H1 (cell line): Measurements from ENCODE around the gene MEIS2. TPM values are rescaled to one million over a fixed set of nuclear protein-coding genes. Genes with fewer than 3 reads are reported as not detected.

ENCODE experiments used
- CTCF ChIA-PET: fragments of 300-600 bp; sonication (Branson Sonifier 250); formaldehyde crosslinking; loops from one replicate; lab custom pipeline; 2021; ENCODE audit not compliant: partially characterized antibody; lab: Charles Lee
- POLR2A ChIA-PET: fragments of 300-600 bp; sonication (Branson Sonifier 250); formaldehyde crosslinking; loops from one replicate; lab custom pipeline; 2021; ENCODE audit warnings: inconsistent platforms; ENCODE audit not compliant: partially characterized antibody; lab: Charles Lee
- DNase-seq, 2 experiments: peaks; one replicate each; pipeline versions ENCODE4 v3.0.0 to v3.0.0-alpha.2; 2010 to 2022; ENCODE audit warnings: low spot score in 2 of 2, low read depth in 1 of 2, mixed read lengths in 1 of 2
- FAIRE-seq: peaks from 2 replicates; lab custom pipeline; 2011; peaks lifted over from hg19 to GRCh38; lab: Jason Lieb, UNC
- H2AFZ ChIP-seq: 2 replicates; pipeline ENCODE4 v1.8.1; 2012; ENCODE audit warnings: low read length, inconsistent platforms
- H2AK5ac ChIP-seq: 2 replicates; pipeline ENCODE4 v1.6.1; 2013; ENCODE audit warnings: low read depth, low read length
- H2BK120ac ChIP-seq: replicated peaks from 2 replicates; pipeline ENCODE3; 2013; ENCODE audit warnings: low read depth, low read length, inconsistent platforms
- H2BK12ac ChIP-seq: 2 replicates; pipeline ENCODE4 v1.6.1; 2013; ENCODE audit warnings: low read depth, low read length
- H2BK15ac ChIP-seq: 2 replicates; pipeline ENCODE4 v1.6.1; 2013; ENCODE audit warnings: low read length
- H2BK20ac ChIP-seq: 2 replicates; pipeline ENCODE4 v1.6.1; 2013; ENCODE audit warnings: low read length
- H2BK5ac ChIP-seq: 2 replicates; pipeline ENCODE4 v1.6.1; 2013; ENCODE audit warnings: low read depth, low read length
- H3K14ac ChIP-seq: 2 replicates; pipeline ENCODE4 v1.6.1; 2013; ENCODE audit warnings: inconsistent platforms; ENCODE audit not compliant: insufficient read length
- H3K18ac ChIP-seq: 2 replicates; pipeline ENCODE4 v1.6.1; 2013; ENCODE audit warnings: low read length; ENCODE audit errors: extremely low read depth
- H3K23ac ChIP-seq: 2 replicates; pipeline ENCODE4 v1.6.1; 2013; ENCODE audit warnings: inconsistent platforms; ENCODE audit not compliant: insufficient read length
- H3K23me2 ChIP-seq: 2 replicates; pipeline ENCODE4 v1.6.1; 2013; ENCODE audit warnings: low read depth, low read length
- H3K27ac ChIP-seq: 2 replicates; pipeline ENCODE4 v1.6.1; 2011; ENCODE audit warnings: low read depth, low read length, inconsistent platforms
- H3K27me3 ChIP-seq, 4 experiments: replicated peaks in 1 of 4; 1 replicate in 1 of 4; 2 replicates in 3 of 4; pipeline versions ENCODE4 v1.6.1 to v1.8.1; 2011 to 2013; ENCODE audit warnings: low read length in 3 of 4, mild to moderate bottlenecking in 3 of 4, inconsistent platforms in 2 of 4, mixed read lengths in 2 of 4, moderate library complexity in 1 of 4; ENCODE audit not compliant: control insufficient read depth in 3 of 4, insufficient read depth in 3 of 4; ENCODE audit errors: extremely low read depth in 1 of 4
- H3K36me3 ChIP-seq, 4 experiments: 2 replicates each; pipeline versions ENCODE4 v1.6.1 to v1.8.1; 2011 to 2013; ENCODE audit warnings: mild to moderate bottlenecking in 4 of 4, low read length in 3 of 4, moderate library complexity in 2 of 4, control low read depth in 1 of 4, inconsistent platforms in 1 of 4; ENCODE audit not compliant: insufficient read depth in 4 of 4, control insufficient read depth in 2 of 4
- H3K4ac ChIP-seq: replicated peaks from 2 replicates; pipeline ENCODE3; 2013; ENCODE audit warnings: low read length, low read depth, mixed read lengths, inconsistent platforms; ENCODE audit not compliant: insufficient read length
- H3K4me1 ChIP-seq, 4 experiments: replicated peaks in 1 of 4; 1 replicate in 1 of 4; 2 replicates in 3 of 4; pipeline versions ENCODE4 v1.6.1 to v1.8.1; 2011 to 2013; ENCODE audit warnings: low read length in 3 of 4, inconsistent platforms in 2 of 4, mixed read lengths in 1 of 4; ENCODE audit not compliant: insufficient read depth in 4 of 4, control insufficient read depth in 3 of 4
- H3K4me2 ChIP-seq, 2 experiments: 2 replicates each; pipeline versions ENCODE4 v1.6.1 to v1.8.1; 2011 to 2013; ENCODE audit warnings: low read depth in 2 of 2, low read length in 2 of 2, control low read depth in 1 of 2, inconsistent platforms in 1 of 2, mild to moderate bottlenecking in 1 of 2; ENCODE audit not compliant: insufficient read depth in 1 of 2
- H3K4me3 ChIP-seq, 4 experiments: fragments of 200-600, 300-600 bp in 1 of 4; sonication (generic), shearing (Covaris generic), sonication (Bioruptor Twin) in 1 of 4; 2 replicates each; pipeline versions ENCODE4 v1.5.1 to v1.8.1; 2011 to 2016; ENCODE audit warnings: low read length in 4 of 4, low read depth in 3 of 4, control low read depth in 2 of 4, inconsistent platforms in 2 of 4, mild to moderate bottlenecking in 2 of 4, mixed read lengths in 1 of 4, moderate library complexity in 1 of 4; ENCODE audit not compliant: insufficient read depth in 2 of 4; ENCODE audit errors: extremely low read depth in 1 of 4
- H3K56ac ChIP-seq: replicated peaks from 2 replicates; pipeline ENCODE3; 2013; ENCODE audit warnings: low read depth, mild to moderate bottlenecking, mixed read lengths, low read length, inconsistent platforms; ENCODE audit not compliant: insufficient read length
- H3K79me1 ChIP-seq: 2 replicates; pipeline ENCODE4 v1.6.1; 2013; ENCODE audit warnings: low read depth, low read length, control low read depth
- H3K79me2 ChIP-seq, 2 experiments: 2 replicates each; pipeline versions ENCODE4 v1.6.1 to v1.8.1; 2012 to 2013; ENCODE audit warnings: low read length in 2 of 2, mild to moderate bottlenecking in 2 of 2, inconsistent platforms in 1 of 2; ENCODE audit not compliant: insufficient read depth in 2 of 2, control insufficient read depth in 1 of 2
- H3K9ac ChIP-seq, 4 experiments: replicated peaks in 1 of 4; 1 replicate in 1 of 4; 2 replicates in 3 of 4; pipeline versions ENCODE4 v1.6.1 to v1.8.1; 2011 to 2013; ENCODE audit warnings: low read depth in 3 of 4, low read length in 3 of 4, control low read depth in 2 of 4, mild to moderate bottlenecking in 2 of 4, moderate library complexity in 2 of 4, inconsistent platforms in 1 of 4; ENCODE audit errors: extremely low read depth in 1 of 4
- H3K9me3 ChIP-seq, 2 experiments: 2 replicates each; pipeline versions ENCODE4 v1.6.1 to v1.8.1; 2012 to 2013; ENCODE audit warnings: mild to moderate bottlenecking in 2 of 2, moderate library complexity in 2 of 2, control low read depth in 1 of 2, inconsistent platforms in 1 of 2, low read depth in 1 of 2, low read length in 1 of 2, mixed read lengths in 1 of 2; ENCODE audit not compliant: insufficient read depth in 2 of 2
- H4K20me1 ChIP-seq, 2 experiments: replicated peaks in 1 of 2; 2 replicates each; pipeline versions ENCODE3 to v1.8.1; 2011 to 2013; ENCODE audit warnings: inconsistent platforms in 2 of 2, low read length in 2 of 2, mild to moderate bottlenecking in 1 of 2; ENCODE audit not compliant: insufficient read depth in 2 of 2, control insufficient read depth in 1 of 2
- H4K5ac ChIP-seq: 2 replicates; pipeline ENCODE4 v1.6.1; 2013; ENCODE audit warnings: low read length, low read depth, mixed read lengths, inconsistent platforms; ENCODE audit not compliant: insufficient read length
- H4K8ac ChIP-seq: 2 replicates; pipeline ENCODE4 v1.8.0; 2013; ENCODE audit warnings: mild to moderate bottlenecking, moderate library complexity, low read length, inconsistent platforms; ENCODE audit not compliant: insufficient read depth; ENCODE audit errors: extremely low read depth
- H4K91ac ChIP-seq: replicated peaks from 2 replicates; pipeline ENCODE3; 2013; ENCODE audit warnings: low read length, mixed read lengths, inconsistent platforms; ENCODE audit not compliant: insufficient read length
- BCL11A ChIP-seq, 2 experiments: IDR thresholded peaks; one replicate each; pipeline ENCODE4 v1.6.1; 2011; ENCODE audit warnings: low read depth in 2 of 2, low read length in 2 of 2, mild to moderate bottlenecking in 2 of 2
- BRCA1 ChIP-seq: IDR thresholded peaks from 2 replicates; pipeline ENCODE4 v1.6.1; 2012; ENCODE audit warnings: low read depth, low read length, improper control_type of control experiment
- FOSL1 ChIP-seq: IDR thresholded peaks from 2 replicates; pipeline ENCODE4 v1.6.1; 2011; ENCODE audit warnings: mild to moderate bottlenecking, low read depth, low read length, moderate library complexity; ENCODE audit not compliant: insufficient read depth
- HDAC2 ChIP-seq, 2 experiments: fragments of 300-600 bp in 1 of 2; sonication (generic) in 1 of 2; IDR thresholded peaks; 2 replicates each; pipeline ENCODE4 v1.6.1; 2011 to 2012; ENCODE audit warnings: low read depth in 2 of 2, low read length in 2 of 2, mild to moderate bottlenecking in 2 of 2, moderate library complexity in 2 of 2, borderline replicate concordance in 1 of 2, inconsistent platforms in 1 of 2
- MAFK ChIP-seq: IDR thresholded peaks from 2 replicates; pipeline ENCODE4 v1.6.1; 2012; ENCODE audit warnings: low read depth, mild to moderate bottlenecking, improper control_type of control experiment, low read length
- SIN3A ChIP-seq, 2 experiments: IDR thresholded peaks in 1 of 2; conservative IDR thresholded peaks in 1 of 2; 2 replicates each; pipeline ENCODE4 v1.6.1; 2011 to 2012; ENCODE audit warnings: low read length in 2 of 2, improper control_type of control experiment in 1 of 2, low read depth in 1 of 2, mild to moderate bottlenecking in 1 of 2
- TBP ChIP-seq: IDR thresholded peaks from 2 replicates; pipeline ENCODE4 v1.6.1; 2011; ENCODE audit warnings: low read depth, low read length, improper control_type of control experiment
- TCF12 ChIP-seq: IDR thresholded peaks from 2 replicates; pipeline ENCODE4 v1.6.1; 2011; ENCODE audit warnings: low read depth, mild to moderate bottlenecking, low read length
- YY1 ChIP-seq: IDR thresholded peaks from 2 replicates; pipeline ENCODE4 v1.6.1; 2011; ENCODE audit warnings: low read depth, mild to moderate bottlenecking, low read length
- whole genome bisulfite sequencing, 2 experiments: shearing (Covaris generic) in 1 of 2; methylation state at CpG; one replicate each; pipeline versions ENCODE4 v1.1.6 to v1.1.7; 2013 to 2015; ENCODE audit warnings: low lambda C conversion rate in 2 of 2, mixed read lengths in 2 of 2, inconsistent platforms in 1 of 2, low coverage in 1 of 2, missing lambda C conversion rate in 1 of 2; ENCODE audit not compliant: insufficient replicate concordance in 2 of 2, insufficient coverage in 1 of 2, insufficient read length in 1 of 2; ENCODE audit errors: extremely low coverage in 1 of 2, missing lambda C conversion rate in 1 of 2; 5-methylcytosine and 5-hydroxymethylcytosine counted together
- polyA plus RNA-seq, 7 experiments: library from polyadenylated mRNA; depleted of rRNA in 3 of 7; stranded (reverse) in 5 of 7; unstranded in 2 of 7; fragments of >200 nt in 5 of 7; fragments of 200-250 nt in 2 of 7; gene quantifications; 1 replicate in 5 of 7; 2 replicates in 1 of 7; 4 replicates in 1 of 7; pipeline versions ENCODE4 v1.2.1 to v1.2.3, GENCODE V29; 2011 to 2013; ENCODE audit warnings: missing spikeins in 2 of 7, mixed read lengths in 2 of 7
- total RNA-seq: library from RNA; stranded (reverse); fragmentation: NEBNext Ultra II Directional; extraction: Animal tissue kit (Norgen Biotek cat#: 25700); gene quantifications from 2 replicates; pipeline ENCODE4 v1.2.1, GENCODE V29; 2021
- TF ChIP-seq, protein P1 (sequence below): IDR thresholded peaks from 2 replicates; pipeline ENCODE4 v1.6.1; 2012; ENCODE audit warnings: low read length, inconsistent platforms

The MEIS2 gene
- total and polyA plus RNA-seq, 2 of the 8 experiments (the other 6 are each of a cell fraction or from before 2014, with no cell fraction given) = 0.22 to 1.2 TPM

DNA sequence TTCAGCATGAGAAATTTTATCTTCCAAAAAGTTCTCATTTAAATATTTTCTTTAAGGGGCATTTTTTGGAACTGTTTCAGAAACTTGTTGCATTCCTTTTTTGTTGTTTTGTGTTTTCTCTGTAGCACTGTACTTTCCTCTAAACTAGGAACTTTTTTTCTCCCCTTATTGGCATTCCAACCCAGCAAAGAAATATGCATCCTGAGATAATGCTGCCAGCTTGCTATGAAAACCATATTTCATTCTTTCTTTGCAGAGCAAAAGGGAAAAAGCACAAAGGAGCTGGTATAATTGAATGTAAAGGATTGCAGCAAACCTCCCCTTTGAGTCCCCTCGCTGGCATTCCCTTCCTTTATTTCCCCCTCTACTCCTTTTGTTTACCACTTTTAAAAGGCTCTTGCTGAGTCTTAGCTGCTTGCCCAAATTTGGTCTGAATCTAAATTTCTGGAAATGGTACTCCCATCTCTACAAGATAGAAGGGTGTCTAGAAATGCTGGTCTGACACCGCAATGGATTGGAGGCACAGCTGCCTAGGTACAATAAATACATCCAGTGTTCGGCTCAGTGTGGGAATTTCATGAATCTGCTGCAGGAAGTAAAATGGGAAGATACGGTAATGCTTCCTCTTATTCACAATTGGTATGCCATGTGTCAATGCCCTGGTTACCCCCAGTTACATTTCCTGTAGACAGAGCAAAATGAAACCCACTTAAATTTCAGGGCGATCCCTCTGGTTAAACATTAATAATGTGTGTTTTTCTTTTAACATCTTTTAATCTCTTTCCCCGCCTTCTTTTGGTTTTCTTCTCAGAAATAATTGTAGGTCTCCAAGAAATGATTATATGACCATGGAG, 156.6 kb downstream of the MEIS2 start:
- Histone ChIP-seq H3K4me1 (peaks cover 0 to 19% (median 5%) of the 10 kb centered on the region in 4 experiments; a peak in 4 of 7 replicates), H3K36me3 (no peaks in the 10 kb centered on the region), H4K20me1 (no peaks in the 10 kb centered on the region), H3K4me3 (no peak overlapping the region), H3K56ac (no peak overlapping the region), H3K79me2 (no peaks in the 10 kb centered on the region), H2AFZ (no peak overlapping the region), H2AK5ac (no peak overlapping the region), H4K8ac (no peak overlapping the region), H3K79me1 (no peaks in the 10 kb centered on the region), H2BK120ac (no peak overlapping the region), H3K18ac (no peak overlapping the region), H2BK5ac (no peak overlapping the region), H2BK20ac (no peak overlapping the region), H3K27me3 (no peaks in the 10 kb centered on the region), H3K4me2 (no peak overlapping the region; a peak in 1 of 4 replicates), H3K14ac (no peak overlapping the region), H3K23me2 (no peaks in the 10 kb centered on the region), H2BK12ac (no peak overlapping the region), H3K4ac (no peak overlapping the region), H4K5ac (no peak overlapping the region), H3K9ac (no peak overlapping the region), H4K91ac (no peak overlapping the region), H3K9me3 (no peaks in the 10 kb centered on the region), H2BK15ac (no peak overlapping the region), H3K23ac (no peak overlapping the region), H3K27ac (no peak overlapping the region)
- ChIA-PET POLR2A (no interaction called here), CTCF (interaction anchor here (1.2 kb wide), 1 partner anchor 51 kb away, joined by 3 read pairs; no protein-coding TSS in a partner anchor)
- DNase-seq (no peak), FAIRE-seq (no peak)
- 75% methylated on average over 6 of the region's 6 CpGs; no CpG with 5 or more reads in 1 of the 2 experiments for WGBS, 2 experiments
- TF ChIP-seq YY1 (no peak), BRCA1 (no peak), HDAC2 (IDR thresholded peaks at IDR 0.05; ENCODE audit: borderline replicate concordance in 1 of 2, low read depth in 2 of 2, low read length in 2 of 2) (no peak), TBP (no peak), BCL11A (IDR thresholded peaks at IDR 0.05; ENCODE audit: low read depth in 2 of 2, low read length in 2 of 2) (no peak), MAFK (no peak), SIN3A (conservative IDR thresholded peaks at IDR 0.05 in 1 of 2, IDR thresholded peaks at IDR 0.05 in 1 of 2; ENCODE audit: low read depth in 1 of 2, low read length in 2 of 2) (no peak), TCF12 (no peak), FOSL1 (no peak)
- TF ChIP-seq, protein P1, sequence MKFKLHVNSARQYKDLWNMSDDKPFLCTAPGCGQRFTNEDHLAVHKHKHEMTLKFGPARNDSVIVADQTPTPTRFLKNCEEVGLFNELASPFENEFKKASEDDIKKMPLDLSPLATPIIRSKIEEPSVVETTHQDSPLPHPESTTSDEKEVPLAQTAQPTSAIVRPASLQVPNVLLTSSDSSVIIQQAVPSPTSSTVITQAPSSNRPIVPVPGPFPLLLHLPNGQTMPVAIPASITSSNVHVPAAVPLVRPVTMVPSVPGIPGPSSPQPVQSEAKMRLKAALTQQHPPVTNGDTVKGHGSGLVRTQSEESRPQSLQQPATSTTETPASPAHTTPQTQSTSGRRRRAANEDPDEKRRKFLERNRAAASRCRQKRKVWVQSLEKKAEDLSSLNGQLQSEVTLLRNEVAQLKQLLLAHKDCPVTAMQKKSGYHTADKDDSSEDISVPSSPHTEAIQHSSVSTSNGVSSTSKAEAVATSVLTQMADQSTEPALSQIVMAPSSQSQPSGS = no peak
